HG03558 (cell line): ENCODE data around the gene KDM5B.

ENCODE experiments used
- ATAC-seq: cut with Tn5 transposase; IDR thresholded peaks from one replicate; pipeline ENCODE4 v1.9.1; 2021; ENCODE audit warnings: moderate number of reproducible peaks; ENCODE audit not compliant: unreplicated experiment; ENCODE audit errors: extremely low read depth

Gene KDM5B

DNA sequence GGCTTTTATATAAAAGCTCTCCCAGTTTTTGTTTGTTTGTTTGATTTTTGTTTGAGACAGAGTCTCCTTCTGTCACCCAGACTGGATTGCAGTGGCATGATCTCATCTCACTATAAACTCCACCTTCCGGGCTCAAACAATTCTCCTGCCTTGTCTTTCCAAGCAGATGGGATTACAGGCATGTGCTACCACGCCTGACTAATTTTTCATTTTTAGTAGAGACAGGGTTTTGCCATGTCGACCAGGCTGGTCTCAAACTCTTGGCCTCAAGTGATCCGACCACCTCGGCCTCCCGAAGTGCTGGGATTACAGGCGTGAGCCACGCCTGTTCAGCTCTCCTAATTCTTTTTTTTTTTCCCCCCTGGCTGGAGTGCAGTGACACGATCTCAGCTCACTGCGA is 6.9 kb upstream of the KDM5B start:
- no peak for ATAC-seq

DNA sequence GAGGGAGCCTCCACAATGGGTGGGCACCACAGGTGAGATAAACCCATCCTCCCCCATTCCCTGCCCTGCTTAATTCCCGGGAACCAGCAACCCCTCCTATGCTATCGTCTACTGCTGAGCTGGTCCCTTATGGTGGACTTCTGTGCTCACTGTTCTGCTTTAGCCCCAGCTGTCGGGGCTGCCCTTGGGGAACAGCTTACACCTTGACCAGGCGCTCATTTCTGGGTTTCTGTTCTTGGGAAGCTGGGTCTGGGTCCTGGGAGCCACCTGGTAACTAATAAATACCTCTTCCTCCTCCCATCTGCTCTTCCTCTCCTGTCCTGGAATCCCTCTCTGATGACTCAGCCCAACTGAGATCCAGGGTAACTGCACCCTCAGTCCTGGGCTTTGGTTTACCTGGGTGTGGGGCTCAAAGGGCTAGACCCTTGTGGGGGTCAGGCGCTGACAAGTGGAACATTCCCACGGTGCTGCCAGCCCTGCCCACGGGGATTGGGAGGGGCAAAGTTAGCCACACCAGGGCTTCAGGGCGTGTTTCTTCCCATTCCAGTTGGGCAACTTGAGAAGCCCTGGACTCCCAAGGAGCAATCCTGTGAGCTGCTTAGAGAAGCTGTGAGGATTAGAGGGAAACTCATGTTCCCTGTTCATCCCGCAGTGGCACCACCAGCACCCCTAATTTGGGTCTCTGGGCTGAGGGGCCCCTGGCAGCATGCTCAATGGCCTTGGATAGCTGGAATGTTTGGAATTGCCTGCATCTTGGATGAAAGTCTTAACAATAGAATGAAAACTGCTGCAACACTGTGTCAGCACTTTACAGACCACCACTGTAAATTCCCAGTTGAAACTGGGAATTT is 4.2 kb upstream of the KDM5B start:
- ATAC-seq, result no peak

DNA sequence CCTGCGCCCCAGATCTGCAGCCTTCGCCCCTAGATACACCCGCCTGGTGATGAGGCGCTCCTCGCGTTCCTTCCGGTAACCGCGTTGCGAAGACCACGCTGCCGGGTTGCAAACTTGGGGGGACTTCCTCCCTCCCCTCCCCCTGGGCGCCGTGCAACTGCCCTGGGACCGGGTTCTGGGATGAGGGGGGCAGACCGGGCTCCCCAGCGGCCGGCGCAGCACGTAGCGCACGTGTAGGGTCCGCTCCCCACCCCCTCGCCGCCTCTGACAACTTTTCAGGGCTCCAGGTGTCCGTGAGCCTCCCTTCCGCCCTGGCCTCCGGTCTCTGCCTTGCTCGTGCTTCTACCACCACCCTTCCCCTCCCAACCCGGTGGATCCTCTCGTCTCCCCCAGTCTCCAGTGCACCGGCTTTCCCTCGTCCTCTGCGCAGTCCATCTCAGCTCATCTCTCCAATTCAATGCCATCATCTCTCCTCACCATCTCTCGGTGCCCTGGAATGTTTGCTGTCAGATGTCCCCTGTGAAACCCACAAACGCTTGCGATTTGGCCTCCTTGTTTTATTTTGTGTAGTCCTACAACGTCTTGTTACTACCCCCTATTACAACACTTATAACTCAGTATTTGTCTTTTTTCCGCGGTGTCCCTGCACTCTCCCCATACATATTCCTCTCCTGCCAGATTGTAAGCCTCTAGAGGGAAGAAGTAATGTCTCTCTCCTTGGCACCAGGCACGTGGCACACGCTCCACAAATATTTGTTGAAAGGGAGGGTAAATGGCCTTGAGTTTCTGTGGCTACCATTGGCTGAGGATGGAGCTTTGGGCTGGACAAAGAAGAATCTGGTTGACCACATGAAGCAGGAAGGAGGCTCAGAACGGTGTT is 3.3 kb upstream of the KDM5B start:
- ATAC-seq, result no peak

DNA sequence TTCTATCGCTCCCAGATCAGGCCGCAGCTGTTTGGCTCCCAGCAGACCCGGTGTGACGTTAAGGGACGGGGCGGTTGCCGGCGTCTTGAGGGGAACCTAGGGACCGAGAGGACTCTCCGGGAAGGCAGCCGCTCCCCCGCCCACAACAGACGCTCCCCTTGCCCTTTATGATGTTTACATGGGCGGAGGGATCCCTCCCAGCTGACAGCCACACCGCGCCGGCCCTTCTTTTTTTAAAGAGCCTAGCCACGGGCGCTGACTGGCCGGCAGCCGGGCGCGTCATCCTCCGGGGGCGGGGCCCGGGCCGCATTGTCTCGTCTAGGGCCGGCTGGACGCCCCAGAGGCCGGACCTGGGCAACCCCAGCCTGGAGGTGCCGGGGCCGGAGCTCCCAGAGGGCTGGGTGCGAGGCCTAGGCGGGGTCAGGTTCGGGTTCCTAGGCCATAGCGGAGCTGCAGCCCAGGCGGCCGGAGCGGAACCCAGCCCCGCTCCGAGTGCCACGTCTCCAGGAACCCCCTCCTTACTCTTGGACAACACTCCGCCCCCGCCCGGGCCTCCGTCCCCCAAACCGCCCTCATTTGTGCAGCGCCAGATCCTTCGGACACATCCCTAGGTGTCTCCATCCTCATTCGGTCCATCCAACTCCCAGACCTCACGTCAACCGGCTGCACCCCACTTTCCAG is 2.5 kb upstream of the KDM5B start, which contains the start of gene PCAT6:
Gene PCAT6, plus strand, starts transcription at position 340 of the 681 bp plus-strand sequence.
- ATAC-seq, result no peak

DNA sequence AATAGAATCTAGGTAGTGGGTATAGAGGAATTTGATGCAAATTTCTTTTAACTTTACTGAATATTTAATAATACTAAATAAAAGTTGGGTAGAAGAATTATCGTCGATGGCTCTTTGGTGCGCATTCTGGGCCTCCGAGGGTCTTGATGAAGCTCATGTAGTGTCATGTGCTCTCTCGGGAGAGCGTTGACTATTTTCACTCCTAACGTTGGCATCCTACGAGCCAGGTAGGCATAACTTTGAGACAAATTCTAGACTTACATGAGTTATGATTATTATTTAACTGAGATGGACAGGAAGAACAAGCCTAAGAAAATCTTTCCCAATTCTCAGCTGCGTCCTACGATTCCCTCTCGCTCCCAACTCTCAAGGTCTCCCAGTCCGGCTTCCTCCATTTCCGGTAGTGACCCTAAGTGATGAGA is 2.0 kb upstream of the KDM5B start:
- ATAC-seq, result no peak

DNA sequence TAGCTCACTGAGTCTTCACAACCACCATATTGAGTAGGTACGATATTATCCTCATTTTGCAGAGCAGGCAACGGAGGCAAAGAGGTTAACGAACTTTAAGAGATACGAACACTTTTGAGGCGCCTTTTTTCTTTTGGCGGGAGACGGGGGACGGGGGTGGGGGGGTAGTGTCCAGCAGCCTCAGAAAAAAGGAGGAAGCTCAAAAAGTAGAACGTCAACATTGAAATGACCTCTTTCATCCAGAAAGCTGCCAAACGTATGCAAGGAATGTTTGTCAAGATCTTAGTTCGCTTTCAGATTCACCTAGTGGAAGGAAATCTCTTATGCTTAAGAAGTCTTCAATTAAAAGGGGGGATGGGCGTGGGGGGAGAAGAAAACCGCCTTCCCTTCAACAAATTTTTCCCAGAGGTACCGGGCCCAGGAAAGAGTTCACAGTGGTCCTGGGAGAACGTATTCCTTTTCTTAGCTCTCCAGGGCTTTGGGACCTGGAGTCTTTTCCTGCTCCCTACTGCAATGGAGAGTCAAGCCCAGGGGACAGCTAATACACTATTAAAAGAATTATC is 1.5 kb upstream of the KDM5B start:
- no peak for ATAC-seq

DNA sequence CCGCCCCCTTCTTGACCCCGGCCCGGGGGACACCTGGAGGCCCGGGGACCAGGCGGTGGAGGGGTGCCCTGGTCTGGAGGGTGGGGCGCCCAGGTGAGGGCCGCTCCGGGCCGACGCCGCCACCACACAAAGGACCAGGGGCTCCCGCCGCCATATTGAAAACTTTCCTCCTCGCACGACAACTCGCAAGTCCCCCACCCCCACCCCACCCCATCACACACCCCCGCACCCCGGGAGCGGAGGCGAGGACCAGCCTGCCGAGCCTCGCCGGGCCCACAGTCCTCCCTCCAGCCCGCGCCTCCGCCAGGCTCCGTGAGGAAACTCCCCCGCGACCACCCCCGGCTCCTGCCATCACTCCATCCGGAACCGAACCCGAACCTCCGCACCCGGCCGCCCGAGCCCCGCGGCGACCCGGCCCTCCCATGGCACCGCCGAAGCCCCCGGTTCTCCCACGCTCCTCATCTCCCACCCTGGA is 733 bp downstream of the KDM5B start:
- ATAC-seq, result no peak

DNA sequence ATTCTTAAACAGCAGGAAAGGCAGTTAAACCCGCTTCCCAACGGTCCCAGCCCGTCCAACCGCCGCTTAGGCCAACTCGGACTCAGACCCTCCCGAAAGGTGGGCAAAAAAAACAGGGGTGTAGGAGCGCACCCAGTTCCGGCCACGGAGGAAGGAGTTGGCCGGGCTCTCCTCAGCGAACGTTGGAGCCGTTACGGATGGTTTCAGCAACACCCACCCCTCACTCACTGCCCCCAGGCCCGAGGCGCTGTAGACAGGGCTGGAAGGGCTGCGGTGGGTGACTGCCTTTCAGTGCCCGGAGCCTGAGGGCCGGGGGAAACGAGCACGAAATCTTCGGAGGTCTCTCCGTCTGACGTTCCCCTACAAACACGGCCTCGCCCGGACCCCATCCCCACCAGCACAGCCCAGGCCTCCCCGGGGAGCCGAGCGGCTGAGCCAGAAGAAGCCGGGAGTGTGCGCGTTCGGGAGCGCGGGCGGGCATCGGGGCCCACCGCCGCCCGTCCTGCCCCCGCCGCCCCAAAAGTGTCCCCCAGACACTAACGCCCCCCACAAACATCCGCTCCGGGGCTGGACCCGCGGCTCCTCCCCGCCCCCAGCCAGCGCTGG is 1.3 kb downstream of the KDM5B start:
- ATAC-seq, result no peak

DNA sequence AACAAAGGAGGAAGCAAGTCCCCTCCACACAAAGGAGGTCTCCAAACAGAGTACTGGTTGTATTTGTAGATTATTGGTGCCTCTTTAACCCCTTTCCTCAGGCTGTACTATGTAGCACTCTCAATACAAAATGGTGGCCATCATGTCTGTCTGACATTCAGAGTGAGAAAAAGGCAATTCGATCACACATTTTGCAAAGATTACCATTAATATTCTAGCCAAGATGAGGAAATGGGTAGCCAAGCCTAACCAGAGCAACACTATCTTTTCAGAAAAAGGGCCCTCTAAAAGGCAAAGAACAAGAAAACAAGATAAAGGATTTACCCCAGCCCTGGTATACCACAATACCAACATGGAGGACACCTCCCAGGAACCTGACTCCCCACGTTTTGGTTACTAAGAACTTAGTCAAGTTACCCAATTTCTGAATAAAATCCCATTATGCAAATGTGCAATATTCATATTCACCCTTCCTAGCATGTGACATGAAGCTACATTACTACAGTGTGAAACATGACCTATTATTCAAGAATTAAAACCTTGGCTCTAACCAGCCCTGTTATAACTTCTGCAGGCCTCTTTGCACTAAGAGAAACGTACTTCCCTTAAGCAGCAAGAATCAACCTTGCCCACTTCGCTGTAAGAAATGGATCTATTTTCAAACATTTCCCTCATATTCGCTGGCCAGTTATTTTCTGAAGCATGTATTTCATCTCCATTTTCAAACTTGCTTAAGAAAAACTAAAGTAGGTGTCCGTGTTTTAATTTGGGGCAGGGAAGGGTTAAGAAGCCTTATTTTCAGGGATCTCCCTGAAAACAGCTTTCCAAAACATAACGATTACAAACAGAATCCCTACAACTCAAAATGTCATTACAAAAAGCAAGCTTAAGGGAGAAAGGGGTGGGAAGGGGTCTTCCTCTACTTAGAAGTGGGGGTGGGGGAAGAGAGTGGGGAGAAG is 2.1 kb downstream of the KDM5B start:
- ATAC-seq, result no peak

DNA sequence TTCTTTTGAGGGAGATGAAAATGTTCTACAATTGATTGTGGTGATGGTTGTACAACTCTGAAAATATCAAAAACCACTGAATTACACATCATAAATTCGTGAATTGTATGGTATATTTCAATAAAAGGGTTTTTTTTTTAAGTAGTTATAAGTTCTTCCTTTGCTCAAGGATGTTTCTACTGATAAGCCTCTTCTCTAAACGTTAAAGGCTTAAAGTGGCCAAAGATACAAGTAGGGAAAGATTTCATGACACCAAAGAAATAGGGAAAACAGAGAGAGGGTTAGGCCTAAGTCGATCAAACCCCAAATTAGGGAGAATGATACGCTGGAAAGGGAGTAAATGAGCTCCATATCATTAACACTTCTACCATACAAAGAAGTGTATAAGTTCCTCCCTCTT is 4.1 kb downstream of the KDM5B start:
- ATAC-seq, result no peak

DNA sequence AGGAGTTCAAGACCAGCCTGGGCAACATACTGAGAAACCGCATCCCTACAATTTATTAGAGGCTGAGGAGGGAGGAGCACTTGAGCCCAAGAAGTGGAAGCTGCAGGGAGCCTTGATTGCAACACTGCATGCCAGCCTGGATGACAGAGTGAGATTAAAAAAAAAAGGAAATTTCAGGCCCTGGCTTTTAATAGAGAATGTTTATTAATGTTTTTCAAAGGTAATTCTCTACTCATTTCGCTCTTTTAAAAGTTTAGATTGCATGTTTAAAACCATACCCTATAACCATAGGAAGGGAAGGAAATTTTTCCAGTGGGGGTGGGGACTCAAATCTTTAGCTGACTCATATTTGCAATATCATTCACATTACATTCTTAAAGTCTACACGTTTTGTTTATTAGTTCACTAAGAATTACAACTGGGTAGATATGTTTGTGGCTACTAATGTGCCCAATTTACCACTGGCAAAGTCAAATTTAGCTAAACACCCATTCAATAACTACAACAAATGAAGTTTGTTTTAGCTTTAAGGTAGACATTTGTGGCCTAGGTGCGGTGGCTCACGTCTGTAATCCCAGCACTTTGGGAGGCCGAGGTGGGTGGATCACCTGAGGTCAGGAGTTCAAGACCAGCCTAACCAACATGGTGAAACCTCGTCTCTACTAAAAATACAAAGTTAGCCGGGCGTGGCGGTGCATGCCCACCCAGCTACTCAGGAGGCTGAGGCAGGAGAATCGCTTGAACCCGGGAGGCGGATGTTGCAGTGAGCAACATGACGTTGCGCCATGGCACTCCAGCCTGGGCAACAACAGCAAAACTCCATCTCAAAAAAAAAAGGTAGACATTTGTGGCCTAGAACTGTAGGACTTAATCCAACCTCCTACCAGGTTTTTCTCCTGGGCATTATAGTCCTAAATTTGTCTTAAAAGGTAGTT is 5.0 kb downstream of the KDM5B start:
- ATAC-seq, result no peak

DNA sequence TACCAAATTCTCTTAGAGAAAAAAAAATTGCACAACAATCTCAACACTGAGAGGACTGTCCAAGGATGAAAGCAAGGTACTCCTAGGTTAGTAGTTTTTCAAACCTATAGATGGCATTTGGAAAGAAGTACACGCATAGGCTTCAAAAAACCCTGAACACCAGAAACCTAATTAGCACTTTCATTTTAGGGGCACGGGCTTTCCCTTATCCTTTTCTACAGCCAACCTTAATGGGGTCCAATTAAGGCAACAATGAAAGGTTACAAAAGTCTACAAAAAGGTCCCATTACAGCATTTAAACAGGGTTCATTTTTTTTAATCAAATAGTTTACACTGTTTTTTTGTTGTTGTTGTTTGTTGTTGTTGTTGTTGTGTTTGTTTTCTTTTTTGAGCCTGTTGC is 6.2 kb downstream of the KDM5B start:
- no peak for ATAC-seq

DNA sequence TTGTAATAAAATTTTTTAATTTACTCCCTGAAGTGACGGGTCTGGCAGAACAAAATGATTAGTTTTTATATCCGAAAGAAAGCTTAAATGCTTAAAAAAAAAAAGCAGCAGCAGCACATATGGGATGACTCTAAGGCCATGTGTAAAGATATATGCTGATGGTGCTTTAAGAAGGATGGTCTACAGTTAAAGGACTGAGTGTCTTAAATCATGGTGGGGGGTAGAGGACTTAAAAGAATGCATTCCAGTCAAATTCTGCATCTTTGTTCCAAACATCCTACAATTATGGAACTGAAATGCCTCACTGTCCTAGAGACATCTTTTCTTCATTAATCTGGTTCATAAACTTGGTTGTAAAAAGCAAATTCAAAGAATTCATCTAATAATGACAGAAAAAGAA is 7.0 kb downstream of the KDM5B start:
- no peak for ATAC-seq

DNA sequence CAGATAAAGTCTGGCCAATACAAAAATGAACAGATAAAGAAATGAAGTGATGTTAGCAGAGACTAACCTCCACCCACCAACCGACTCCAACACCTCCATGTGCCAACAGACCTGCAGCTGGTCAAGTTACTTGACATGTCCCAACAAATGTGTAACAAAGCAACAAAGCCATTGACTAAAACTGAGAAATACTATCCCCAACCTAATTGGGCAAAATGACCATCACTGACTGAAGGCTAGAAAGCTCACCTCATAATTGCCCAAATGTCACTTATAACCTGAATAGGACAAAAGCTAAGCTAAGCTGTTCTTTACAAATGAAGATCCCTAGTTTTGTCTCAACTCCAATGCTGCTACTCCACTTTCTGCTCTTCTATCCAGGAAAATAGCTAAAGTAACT is 7.5 kb downstream of the KDM5B start:
- no peak for ATAC-seq

DNA sequence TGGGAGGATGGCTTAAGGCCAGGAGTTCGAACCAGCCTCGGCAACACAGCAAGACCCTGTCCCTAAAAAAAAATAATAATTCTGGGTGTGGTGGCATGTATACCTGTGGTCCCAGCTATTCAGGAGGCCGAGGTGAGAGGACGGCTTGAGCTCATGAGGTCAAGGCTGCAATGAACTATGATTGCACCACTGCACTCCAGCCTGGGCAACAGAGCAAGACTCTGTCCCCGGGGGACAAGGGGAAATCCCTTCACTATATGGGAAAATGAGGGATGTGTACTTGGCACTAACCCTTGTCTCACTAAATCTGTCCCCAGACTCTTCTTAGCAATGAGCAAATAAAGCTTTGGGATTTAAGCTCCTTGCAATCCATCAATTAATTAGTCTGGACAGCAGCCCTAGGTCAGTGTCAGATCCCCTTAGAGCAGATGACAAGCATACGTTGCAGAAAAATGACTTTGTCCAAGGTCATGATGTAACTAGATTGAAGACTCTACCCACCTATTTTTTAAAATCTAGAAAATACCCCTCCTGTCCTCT is 9.4 kb downstream of the KDM5B start:
- no peak for ATAC-seq

DNA sequence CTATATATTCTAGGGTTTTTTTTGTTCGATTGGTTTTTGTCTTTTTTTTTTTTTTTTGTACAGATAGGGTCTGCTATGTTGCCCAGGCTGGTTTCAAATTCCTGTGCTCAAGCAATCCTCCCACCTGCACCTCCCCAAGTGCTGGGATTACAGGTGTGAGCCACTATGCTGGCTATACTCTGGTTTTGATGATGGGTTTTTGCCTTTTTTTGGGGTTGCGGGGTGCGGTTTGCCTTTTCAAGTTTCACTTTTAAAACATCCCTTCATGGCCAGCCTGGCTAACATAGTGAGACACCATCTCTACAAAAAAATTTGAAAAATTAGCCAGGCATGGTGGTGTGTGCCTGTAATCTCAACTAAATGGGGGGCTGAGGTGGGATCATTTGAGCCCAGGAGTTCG is 10.0 kb downstream of the KDM5B start:
- no peak for ATAC-seq

DNA sequence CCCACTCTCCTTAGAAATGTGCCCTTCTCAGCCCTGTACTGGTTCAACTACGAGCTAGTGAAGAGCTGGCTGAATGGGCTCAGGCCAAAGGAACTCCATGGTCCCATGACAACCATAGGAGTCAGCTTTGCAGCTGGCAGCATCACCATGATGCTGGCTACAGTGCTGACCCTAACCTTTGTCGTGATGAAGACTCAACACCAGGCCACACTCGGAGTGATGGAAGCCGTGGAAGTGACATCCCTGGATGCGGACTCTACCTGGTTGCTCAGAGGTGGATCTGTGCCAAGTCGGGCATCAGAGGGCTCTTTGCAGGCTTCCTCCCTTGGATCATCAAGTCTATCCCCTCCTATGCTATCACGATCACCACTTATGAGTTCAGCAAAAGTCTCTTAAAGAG is 11.6 kb downstream of the KDM5B start:
- no peak for ATAC-seq
